Caco-2 (cell line): Measurements from ENCODE around the gene HELLS. TPM values are rescaled to one million over a fixed set of nuclear protein-coding genes. Genes with fewer than 3 reads are reported as not detected.
"Not testable (repeated sequence)": the region's sequence is repeated elsewhere in the genome, so short reads cannot be mapped to it uniquely, and the experiment has no call there.

Experiments used
- BruUV-seq: library from RNA; stranded (reverse); fragments of 400-500 nt; replicated peaks from 2 replicates; lab custom pipeline; 2021; lab: Mats Ljungman, UMichigan
- CTCF ChIA-PET: fragments of 300-600 bp; sonication (Branson Sonifier 250); formaldehyde crosslinking; loops from one replicate; lab custom pipeline; 2022; ENCODE audit warnings: antibody characterized with exemption; lab: Charles Lee
- POLR2A ChIA-PET: fragments of 300-600 bp; sonication (Branson Sonifier 250); formaldehyde crosslinking; loops from one replicate; lab custom pipeline; 2022; ENCODE audit warnings: antibody characterized with exemption; lab: Charles Lee
- DNase-seq, 2 experiments: peaks; one replicate each; pipeline versions ENCODE4 v3.0.0 to v3.0.0-alpha.2; 2020 to 2022
- H3K27me3 ChIP-seq: replicated peaks from 2 replicates; pipeline ENCODE4 v1.6.0; 2011; ENCODE audit warnings: low read length; ENCODE audit not compliant: control insufficient read depth, insufficient read depth
- H3K36me3 ChIP-seq: 2 replicates; pipeline ENCODE4 v1.5.1; 2011; ENCODE audit warnings: low read length; ENCODE audit not compliant: control insufficient read depth, insufficient read depth
- H3K4me1 ChIP-seq: fragments of 250-450 bp; sonication (Bioruptor Pico); 2 replicates; pipeline ENCODE4 v1.5.1; 2020; ENCODE audit warnings: mild to moderate bottlenecking
- H3K4me3 ChIP-seq: 2 replicates; pipeline ENCODE4 v1.5.1; 2011; ENCODE audit warnings: low read depth, mild to moderate bottlenecking, control low read depth, low read length
- H3K9me3 ChIP-seq: fragments of 250-450 bp; sonication (Bioruptor Pico); 2 replicates; pipeline ENCODE4 v1.5.1; 2020; ENCODE audit warnings: mild to moderate bottlenecking, moderate library complexity
- H3K27ac Mint-ChIP-seq: one replicate; pipeline ENCODE4 v1.8.0; 2022; ENCODE audit warnings: mixed read lengths; ENCODE audit not compliant: unreplicated experiment
- H3K27me3 Mint-ChIP-seq: one replicate; pipeline ENCODE4 v1.8.0; 2022; ENCODE audit warnings: mixed read lengths; ENCODE audit not compliant: insufficient read depth, unreplicated experiment
- H3K36me3 Mint-ChIP-seq: one replicate; pipeline ENCODE4 v1.8.0; 2022; ENCODE audit warnings: mild to moderate bottlenecking, mixed read lengths; ENCODE audit not compliant: insufficient read depth, unreplicated experiment
- H3K4me1 Mint-ChIP-seq: one replicate; pipeline ENCODE4 v1.8.0; 2022; ENCODE audit warnings: low read depth, mixed read lengths; ENCODE audit not compliant: unreplicated experiment
- H3K4me3 Mint-ChIP-seq: one replicate; pipeline ENCODE4 v1.8.0; 2022; ENCODE audit warnings: mild to moderate bottlenecking, moderate library complexity, mixed read lengths; ENCODE audit not compliant: unreplicated experiment
- H3K9me3 Mint-ChIP-seq: one replicate; pipeline ENCODE4 v1.8.0; 2022; ENCODE audit warnings: mixed read lengths; ENCODE audit not compliant: unreplicated experiment
- intact Hi-C: fragments of 100-400 bp; cut with micrococcal nuclease; formaldehyde crosslinking; loops from one replicate; pipeline ENCODE4 v1.10.0; 2022; ENCODE audit not compliant: unreplicated experiment
- total RNA-seq: library from RNA; stranded (reverse); gene quantifications from 2 replicates; pipeline ENCODE4 v1.2.3, GENCODE V29; 2022
- TF ChIP-seq, protein P1 (sequence below), 2 experiments: fragments of 200-600 bp in 1 of 2; IDR thresholded peaks; 1 replicate in 1 of 2; 2 replicates in 1 of 2; pipeline versions ENCODE4 v1.5.1 to v1.8.0; 2011 to 2022; ENCODE audit warnings: antibody characterized with exemption in 1 of 2, control low read depth in 1 of 2, inconsistent platforms in 1 of 2, low read depth in 1 of 2, low read length in 1 of 2, mild to moderate bottlenecking in 1 of 2, moderate library complexity in 1 of 2; ENCODE audit not compliant: insufficient read depth in 1 of 2, severe bottlenecking in 1 of 2, unreplicated experiment in 1 of 2

The HELLS gene
- total RNA-seq, 1 experiment from 2014 or later: 189 TPM

DNA sequence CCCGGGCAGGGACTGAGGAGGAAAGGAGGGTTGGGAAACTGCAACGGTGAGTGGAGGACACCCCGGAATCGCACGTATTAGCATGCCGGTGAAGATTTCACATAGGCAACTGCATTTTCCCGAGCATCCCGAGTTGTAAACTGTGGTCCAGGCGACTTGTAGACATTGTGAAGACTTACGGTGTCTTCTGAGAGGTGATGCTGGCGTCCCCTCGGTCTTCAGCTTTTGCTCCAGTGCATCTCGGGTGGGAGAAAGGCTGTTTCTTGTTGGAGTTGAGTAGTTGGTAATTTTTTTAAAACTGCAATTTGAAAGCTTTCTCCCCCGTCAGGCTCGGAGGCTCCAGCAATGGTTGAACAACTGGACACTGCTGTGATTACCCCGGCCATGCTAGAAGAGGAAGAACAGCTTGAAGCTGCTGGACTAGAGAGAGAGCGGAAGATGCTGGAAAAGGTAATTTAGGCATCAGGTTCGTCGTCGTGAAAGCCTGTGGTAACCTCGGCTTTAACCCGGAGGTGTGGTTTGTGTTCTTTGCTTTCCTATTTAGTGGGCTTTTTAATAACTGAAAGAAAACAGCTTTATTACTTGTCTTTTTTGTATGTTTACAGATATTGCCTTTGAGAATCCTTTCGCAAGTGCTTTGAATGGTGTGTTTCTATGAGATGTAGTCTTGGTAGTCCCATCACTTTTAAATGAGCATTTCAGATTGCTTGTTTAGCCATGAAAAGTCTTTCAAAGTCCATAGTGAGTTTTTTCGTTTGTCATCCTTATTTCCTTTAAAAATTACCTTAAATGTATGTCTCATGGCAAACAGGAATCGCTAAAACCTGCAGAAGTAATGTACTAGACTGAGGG, 687 bp downstream of the HELLS start:
- peaks cover 66% of the 10 kb centered on the region for H3K36me3 Mint-ChIP-seq
- Histone ChIP-seq H3K4me3 (peak overlapping the region; percentile 54), H3K27me3 (no peaks in the 10 kb centered on the region), H3K36me3 (no peaks in the 10 kb centered on the region), H3K9me3 (no peaks in the 10 kb centered on the region; the same call in 1 of the 2 replicates), H3K4me1 (peaks cover 31% of the 10 kb centered on the region)
- POLR2A ChIA-PET: interaction anchor here (1.1 kb wide), 1 partner anchor 9 kb away, joined by 4 read pairs; no protein-coding TSS in a partner anchor
- BruUV-seq: TSS peak; percentile 53
- H3K4me1 Mint-ChIP-seq: peaks cover 24% of the 10 kb centered on the region
- peak overlapping the region; percentile 98 for H3K27ac Mint-ChIP-seq
- H3K9me3 Mint-ChIP-seq: no peaks in the 10 kb centered on the region
- intact Hi-C loops: no loop called here
- H3K4me3 Mint-ChIP-seq: peak overlapping the region; percentile 90
- no peak for DNase-seq
- CTCF ChIA-PET: interaction anchor here (1.1 kb wide), 1 partner anchor 630 kb away, joined by 3 read pairs; no protein-coding TSS in a partner anchor
- TF ChIP-seq, protein P1, sequence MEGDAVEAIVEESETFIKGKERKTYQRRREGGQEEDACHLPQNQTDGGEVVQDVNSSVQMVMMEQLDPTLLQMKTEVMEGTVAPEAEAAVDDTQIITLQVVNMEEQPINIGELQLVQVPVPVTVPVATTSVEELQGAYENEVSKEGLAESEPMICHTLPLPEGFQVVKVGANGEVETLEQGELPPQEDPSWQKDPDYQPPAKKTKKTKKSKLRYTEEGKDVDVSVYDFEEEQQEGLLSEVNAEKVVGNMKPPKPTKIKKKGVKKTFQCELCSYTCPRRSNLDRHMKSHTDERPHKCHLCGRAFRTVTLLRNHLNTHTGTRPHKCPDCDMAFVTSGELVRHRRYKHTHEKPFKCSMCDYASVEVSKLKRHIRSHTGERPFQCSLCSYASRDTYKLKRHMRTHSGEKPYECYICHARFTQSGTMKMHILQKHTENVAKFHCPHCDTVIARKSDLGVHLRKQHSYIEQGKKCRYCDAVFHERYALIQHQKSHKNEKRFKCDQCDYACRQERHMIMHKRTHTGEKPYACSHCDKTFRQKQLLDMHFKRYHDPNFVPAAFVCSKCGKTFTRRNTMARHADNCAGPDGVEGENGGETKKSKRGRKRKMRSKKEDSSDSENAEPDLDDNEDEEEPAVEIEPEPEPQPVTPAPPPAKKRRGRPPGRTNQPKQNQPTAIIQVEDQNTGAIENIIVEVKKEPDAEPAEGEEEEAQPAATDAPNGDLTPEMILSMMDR (IDR thresholded peaks at IDR 0.05; ENCODE audit: insufficient read depth in 1 of 2, low read depth in 1 of 2, low read length in 1 of 2, severe bottlenecking in 1 of 2, unreplicated experiment in 1 of 2): no peak
- H3K27me3 Mint-ChIP-seq: no peaks in the 10 kb centered on the region

DNA sequence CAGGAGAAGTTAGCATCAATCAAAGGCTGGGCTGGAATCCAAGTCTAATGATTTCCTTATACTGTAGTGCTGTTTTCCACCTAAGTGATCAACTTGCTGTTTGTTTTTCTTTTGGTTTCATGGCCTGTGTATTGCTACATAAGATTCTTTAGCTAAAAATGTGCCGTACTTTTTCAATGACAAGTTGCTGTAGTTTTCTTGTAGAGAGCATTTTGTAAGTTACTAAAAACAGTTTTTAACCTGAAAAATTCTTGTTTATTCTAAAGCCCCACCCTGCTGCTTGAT, 1.3 kb downstream of the HELLS start:
- no peak for DNase-seq
- Histone ChIP-seq H3K9me3 (no peaks in the 10 kb centered on the region; the same call in 1 of the 2 replicates), H3K36me3 (no peaks in the 10 kb centered on the region), H3K27me3 (no peaks in the 10 kb centered on the region), H3K4me3 (peak overlapping the region; percentile 54), H3K4me1 (peaks cover 31% of the 10 kb centered on the region)
- no TSS peak for BruUV-seq
- H3K9me3 Mint-ChIP-seq: no peaks in the 10 kb centered on the region
- intact Hi-C loops: no loop called here
- ChIA-PET CTCF (no interaction called here), POLR2A (no interaction called here)
- H3K4me1 Mint-ChIP-seq: peaks cover 24% of the 10 kb centered on the region
- peak overlapping the region; percentile 98 for H3K27ac Mint-ChIP-seq
- H3K4me3 Mint-ChIP-seq: peak overlapping the region; percentile 90
- peaks cover 64% of the 10 kb centered on the region for H3K36me3 Mint-ChIP-seq
- TF ChIP-seq, protein P1 (IDR thresholded peaks at IDR 0.05; ENCODE audit: insufficient read depth in 1 of 2, low read depth in 1 of 2, low read length in 1 of 2, severe bottlenecking in 1 of 2, unreplicated experiment in 1 of 2): no peak
- no peaks in the 10 kb centered on the region for H3K27me3 Mint-ChIP-seq

DNA sequence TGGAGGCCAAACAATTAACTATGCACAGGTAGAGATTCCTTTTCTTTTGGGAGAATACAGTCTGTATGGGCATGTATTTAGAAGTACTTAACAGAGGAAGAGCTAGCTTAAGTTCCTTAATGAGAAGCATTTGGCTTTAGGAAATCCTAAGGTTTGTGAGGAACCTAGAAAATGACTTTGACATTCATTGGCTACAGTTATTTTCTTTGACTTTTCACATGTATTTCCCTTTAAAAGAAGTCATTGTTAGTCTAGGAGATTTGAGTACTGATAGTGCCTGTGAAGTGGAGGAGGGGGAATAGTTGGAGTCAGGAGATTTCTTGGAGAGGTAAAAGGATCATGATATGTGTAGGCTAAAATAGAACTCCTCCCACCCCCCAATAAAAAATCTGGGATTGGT, 3.6 kb downstream of the HELLS start:
- no peaks in the 10 kb centered on the region for H3K27me3 Mint-ChIP-seq
- intact Hi-C loops: no loop called here
- H3K36me3 Mint-ChIP-seq: peaks cover 70% of the 10 kb centered on the region
- peak overlapping the region; percentile 14 for H3K27ac Mint-ChIP-seq
- ChIA-PET CTCF (no interaction called here), POLR2A (no interaction called here)
- no peak for DNase-seq
- Histone ChIP-seq H3K4me3 (no peak overlapping the region), H3K36me3 (no peaks in the 10 kb centered on the region), H3K9me3 (no peaks in the 10 kb centered on the region; the same call in 1 of the 2 replicates), H3K27me3 (no peaks in the 10 kb centered on the region), H3K4me1 (peaks cover 19% of the 10 kb centered on the region)
- no peak overlapping the region for H3K4me3 Mint-ChIP-seq
- H3K4me1 Mint-ChIP-seq: peaks cover 18% of the 10 kb centered on the region
- TF ChIP-seq, protein P1 (IDR thresholded peaks at IDR 0.05; ENCODE audit: insufficient read depth in 1 of 2, low read depth in 1 of 2, low read length in 1 of 2, severe bottlenecking in 1 of 2, unreplicated experiment in 1 of 2): no peak
- H3K9me3 Mint-ChIP-seq: no peaks in the 10 kb centered on the region
- no TSS peak for BruUV-seq

DNA sequence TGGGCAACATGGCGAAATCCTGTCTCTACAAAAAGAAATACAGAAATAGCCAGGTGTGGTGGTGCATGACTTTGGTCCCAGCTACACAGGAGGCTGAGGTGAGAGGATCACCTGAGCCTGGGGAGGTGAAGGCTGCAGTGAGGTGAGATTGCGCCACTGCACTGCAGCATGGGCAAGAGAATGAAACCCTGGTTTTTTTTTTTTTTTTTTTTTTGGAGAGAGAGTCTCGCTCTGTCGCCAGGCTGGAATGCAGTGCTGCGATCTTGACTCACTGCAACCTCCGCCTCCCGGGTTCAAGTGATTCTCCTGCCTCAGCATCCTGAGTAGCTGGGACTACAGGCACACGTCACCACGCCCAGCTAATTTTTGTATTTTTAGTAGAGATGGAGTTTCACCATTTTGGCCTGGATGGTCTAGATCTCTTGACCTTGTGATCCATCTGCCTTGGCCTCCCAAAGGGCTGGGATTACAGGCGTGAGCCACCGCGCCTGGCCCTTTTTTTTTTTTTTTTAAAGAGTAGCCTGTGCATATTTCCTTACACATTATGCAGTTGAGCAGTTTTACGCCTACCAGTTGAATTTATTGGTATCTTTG, 22.2 kb downstream of the HELLS start:
- H3K27me3 ChIP-seq, CTCF ChIA-PET, BruUV-seq, DNase-seq, H3K9me3 Mint-ChIP-seq, H3K4me3 ChIP-seq, H3K9me3 ChIP-seq, intact Hi-C loops, H3K27me3 Mint-ChIP-seq, H3K4me1 Mint-ChIP-seq, H3K4me3 Mint-ChIP-seq, POLR2A ChIA-PET, H3K27ac Mint-ChIP-seq, H3K4me1 ChIP-seq, H3K36me3 ChIP-seq: not testable (repeated sequence)
- H3K36me3 Mint-ChIP-seq: peaks cover 94% of the 10 kb centered on the region
